Activated CD8-positive, alpha-beta memory T cell treated with anti-CD3 and anti-CD28 coated beads for 4 hours (primary cell): ENCODE measurements around the gene DDX41.

Source experiments
- DNase-seq, 2 donors: peaks; one replicate each; pipeline ENCODE4 v3.0.0-alpha.2; 2020; ENCODE audit warnings: low read depth in 2 of 2

DDX41 gene

GRCh38 chr5:177483994-177484901 is 32.5 kb downstream of the DDX41 start:
- no peak for DNase-seq

GRCh38 chr5:177483042-177483441 is 33.7 kb downstream of the DDX41 start:
- no peak for DNase-seq

- no peak for DNase-seq
Measured at GRCh38 chr5:177482359-177482795, 34.4 kb downstream of the DDX41 start.

- no peak for DNase-seq
Measured at GRCh38 chr5:177479774-177480173, 37.0 kb downstream of the DDX41 start.

GRCh38 chr5:177478711-177479646 is 37.8 kb downstream of the DDX41 start:
- no peak for DNase-seq

- DNase-seq, result no peak
Measured at GRCh38 chr5:177477701-177478477, 38.9 kb downstream of the DDX41 start.

GRCh38 chr5:177476531-177477233 is 40.1 kb downstream of the DDX41 start:
- no peak for DNase-seq

- DNase-seq, result no peak
Measured at GRCh38 chr5:177475563-177476427, 41.0 kb downstream of the DDX41 start.

GRCh38 chr5:177474846-177475562 is 41.8 kb downstream of the DDX41 start:
- no peak for DNase-seq

GRCh38 chr5:177474002-177474476 is 42.7 kb downstream of the DDX41 start:
- no peak for DNase-seq

GRCh38 chr5:177473443-177474001 is 43.2 kb downstream of the DDX41 start, which contains the start of gene DBN1:
Gene DBN1, minus strand, starts transcription at chr5:177473634. Its CDS starts 113 bp downstream, at chr5:177473521.
- no peak for DNase-seq

GRCh38 chr5:177472460-177473442 is 44.0 kb downstream of the DDX41 start:
- peak; percentile 43 to 58 for DNase-seq

GRCh38 chr5:177471610-177472356 is 45.0 kb downstream of the DDX41 start:
- peak; percentile 26 to 51 for DNase-seq

GRCh38 chr5:177470759-177471536 is 45.8 kb downstream of the DDX41 start:
- no peak for DNase-seq

GRCh38 chr5:177469750-177470525 is 46.8 kb downstream of the DDX41 start:
- DNase-seq, result no peak
